DMS 273 (cell line): ENCODE data around the gene YBX2.

ENCODE experiments used
- DNase-seq: peaks from one replicate; lab custom pipeline; 2025; ENCODE audit not compliant: unreplicated experiment; lab: John Stamatoyannopoulos, UW

The YBX2 gene

GRCh38 chr17:7279448-7279847 is 15.0 kb downstream of the YBX2 start:
- no peak for DNase-seq

GRCh38 chr17:7266784-7267183 is 27.7 kb downstream of the YBX2 start:
- no peak for DNase-seq

GRCh38 chr17:7263801-7264078 is 30.7 kb downstream of the YBX2 start:
- no peak for DNase-seq

GRCh38 chr17:7262935-7263800 is 31.3 kb downstream of the YBX2 start:
- no peak for DNase-seq

GRCh38 chr17:7262192-7262934 is 32.1 kb downstream of the YBX2 start, which contains the start of gene CLDN7:
Gene CLDN7, minus strand, starts transcription at chr17:7262478. Its CDS starts 435 bp downstream, at chr17:7262043.
- no peak for DNase-seq

GRCh38 chr17:7261379-7262191 is 32.9 kb downstream of the YBX2 start:
- no peak for DNase-seq

- peak; percentile 50 for DNase-seq
These were observed 33.6 kb downstream of the YBX2 start for GRCh38 chr17:7260651-7261378.

- DNase-seq = no peak
These were observed 34.3 kb downstream of the YBX2 start for GRCh38 chr17:7260151-7260550.

GRCh38 chr17:7259555-7259889 is 34.9 kb downstream of the YBX2 start:
- DNase-seq = no peak

GRCh38 chr17:7258731-7259554 is 35.5 kb downstream of the YBX2 start:
- DNase-seq = no peak

- no peak for DNase-seq
These were observed 37.5 kb downstream of the YBX2 start for GRCh38 chr17:7256766-7257456.

- DNase-seq = no peak
These were observed 39.9 kb downstream of the YBX2 start for GRCh38 chr17:7254511-7254910.

- DNase-seq = no peak
These were observed 41.4 kb downstream of the YBX2 start for GRCh38 chr17:7253082-7253481.

- DNase-seq = peak; percentile 93
These were observed 42.0 kb downstream of the YBX2 start, which contains the start of gene ELP5 for GRCh38 chr17:7252176-7253043. Gene ELP5, plus strand, starts transcription at chr17:7252215. Its CDS starts 336 bp downstream, at chr17:7252551.

GRCh38 chr17:7251661-7252175 is 42.7 kb downstream of the YBX2 start, which contains the start of gene CTDNEP1:
Gene CTDNEP1, minus strand, starts transcription at chr17:7251734. Its CDS starts 438 bp downstream, at chr17:7251296.
- peak; percentile 98 for DNase-seq

GRCh38 chr17:7250695-7251627 is 43.5 kb downstream of the YBX2 start:
- no peak for DNase-seq

GRCh38 chr17:7249830-7250229 is 44.6 kb downstream of the YBX2 start:
- no peak for DNase-seq
